ENCODE measurements around the gene CXCR6.
"Not testable (repeated sequence)": the region's sequence is repeated elsewhere in the genome, so short reads cannot be mapped to it uniquely, and the experiment has no call there.

CXCR6 gene

DNA sequence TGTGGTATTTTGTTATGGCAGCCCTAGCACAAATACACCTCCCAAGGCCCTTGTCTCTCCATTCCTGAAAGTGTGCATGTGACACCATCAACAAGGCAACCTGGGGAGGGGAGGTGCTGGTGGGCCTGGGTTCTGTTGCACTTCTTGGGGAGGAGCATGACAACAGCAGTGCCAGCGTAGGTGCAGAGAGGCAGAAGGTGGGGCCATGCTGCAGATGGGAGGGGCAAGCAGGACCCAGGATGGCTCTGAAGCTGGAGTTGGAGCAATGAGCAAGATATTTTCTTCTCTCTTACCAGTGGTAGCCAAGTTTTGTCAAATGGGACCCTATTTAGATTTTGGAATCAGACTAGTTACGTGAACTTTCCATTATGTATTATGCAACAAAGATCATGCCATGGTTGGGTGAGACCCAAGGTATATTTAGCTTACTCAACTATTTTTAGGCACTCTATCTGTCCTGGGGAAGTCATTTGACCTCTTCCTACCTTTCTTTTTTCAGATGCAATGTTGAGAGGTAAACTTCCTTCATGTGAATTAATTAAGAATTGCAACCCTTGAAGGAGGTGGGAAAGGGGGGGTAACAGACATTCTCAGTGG, 49.0 kb downstream of the CXCR6 start:
- no peak for FAIRE-seq

DNA sequence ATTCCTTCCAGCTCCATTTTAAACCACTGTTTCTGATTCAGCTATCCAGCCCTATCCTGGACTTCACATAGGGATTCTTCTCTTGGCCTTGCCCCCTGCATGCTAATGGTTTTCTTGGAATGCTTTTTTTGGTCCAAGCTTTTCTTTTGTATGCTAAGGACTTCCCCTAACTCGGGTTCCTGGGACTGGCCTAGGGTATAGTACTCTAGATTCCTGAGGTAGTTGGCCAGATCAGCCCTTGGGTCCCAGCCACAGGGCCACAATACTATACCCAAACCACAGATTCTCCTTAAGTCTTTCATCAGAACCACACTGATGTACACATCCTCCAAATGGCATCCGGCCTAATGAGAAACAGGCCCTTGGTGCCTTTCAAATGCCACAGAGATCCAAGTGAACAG, 49.6 kb downstream of the CXCR6 start:
- FAIRE-seq = no peak

DNA sequence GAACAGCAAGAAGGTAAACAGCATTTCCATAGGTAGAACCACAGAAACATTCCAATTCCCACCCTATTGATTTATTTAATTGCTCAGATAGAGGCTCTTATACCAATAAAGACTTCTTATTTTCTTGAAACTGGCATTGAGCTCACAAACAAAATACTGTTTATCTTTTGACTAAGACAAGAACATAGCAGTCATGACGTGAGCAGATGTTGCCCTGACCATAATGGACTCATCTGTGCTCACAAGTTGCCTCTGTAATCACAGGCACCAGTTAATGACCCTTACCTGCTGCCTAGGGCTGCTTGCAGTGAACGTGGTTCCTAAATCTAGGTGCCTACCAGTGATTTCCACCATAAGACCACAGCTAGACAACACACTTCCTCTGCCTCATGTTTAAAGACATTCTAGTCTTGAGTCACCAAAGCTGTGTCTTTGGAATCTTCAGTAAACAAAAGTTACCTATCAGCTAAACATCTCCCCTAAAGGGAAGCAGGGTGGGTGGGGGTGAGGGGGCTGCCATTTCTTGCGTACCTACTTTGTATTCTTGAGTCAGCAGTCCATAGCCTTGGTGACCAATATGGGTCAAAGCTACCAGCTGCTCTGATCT, 50.3 kb downstream of the CXCR6 start:
- no peak for FAIRE-seq

DNA sequence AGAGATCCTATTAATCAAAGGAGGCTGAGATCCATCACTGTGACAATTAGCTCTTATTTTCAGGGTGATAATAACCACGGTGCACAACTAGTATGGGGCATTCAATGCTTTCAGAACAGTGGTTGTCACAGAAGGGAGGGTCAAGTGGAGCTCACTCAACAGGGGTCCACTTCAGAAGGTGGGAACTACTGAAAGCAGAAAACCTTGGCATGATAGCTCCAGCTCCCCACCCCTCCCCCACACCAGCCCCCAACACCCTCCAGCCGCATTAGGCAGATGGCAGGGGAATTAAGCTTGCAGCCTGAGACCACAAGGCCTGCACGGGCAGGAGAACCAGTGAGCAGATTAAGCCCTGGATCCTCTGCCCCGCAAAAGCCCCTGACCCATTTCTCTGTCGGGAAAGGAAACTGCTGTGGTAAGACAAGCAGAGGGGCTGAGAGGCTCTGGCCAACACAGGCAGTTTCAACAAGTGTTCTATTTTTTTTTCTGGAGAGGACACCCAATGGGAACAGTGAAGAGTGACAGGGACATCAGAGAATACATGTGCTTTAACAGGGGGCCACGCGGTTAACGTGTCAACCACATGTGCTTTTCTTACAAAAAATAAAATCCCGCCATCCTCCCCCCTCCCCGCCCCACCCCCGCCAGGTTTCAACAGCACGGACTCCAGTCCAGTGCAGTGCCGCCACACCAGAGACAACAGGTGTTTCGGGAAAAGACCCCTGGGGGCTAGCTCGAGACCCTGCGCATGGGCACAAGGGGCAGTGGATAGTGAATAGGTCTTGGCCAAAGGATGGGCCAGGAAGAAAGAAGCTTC, 51.4 kb downstream of the CXCR6 start:
- FAIRE-seq = no peak

DNA sequence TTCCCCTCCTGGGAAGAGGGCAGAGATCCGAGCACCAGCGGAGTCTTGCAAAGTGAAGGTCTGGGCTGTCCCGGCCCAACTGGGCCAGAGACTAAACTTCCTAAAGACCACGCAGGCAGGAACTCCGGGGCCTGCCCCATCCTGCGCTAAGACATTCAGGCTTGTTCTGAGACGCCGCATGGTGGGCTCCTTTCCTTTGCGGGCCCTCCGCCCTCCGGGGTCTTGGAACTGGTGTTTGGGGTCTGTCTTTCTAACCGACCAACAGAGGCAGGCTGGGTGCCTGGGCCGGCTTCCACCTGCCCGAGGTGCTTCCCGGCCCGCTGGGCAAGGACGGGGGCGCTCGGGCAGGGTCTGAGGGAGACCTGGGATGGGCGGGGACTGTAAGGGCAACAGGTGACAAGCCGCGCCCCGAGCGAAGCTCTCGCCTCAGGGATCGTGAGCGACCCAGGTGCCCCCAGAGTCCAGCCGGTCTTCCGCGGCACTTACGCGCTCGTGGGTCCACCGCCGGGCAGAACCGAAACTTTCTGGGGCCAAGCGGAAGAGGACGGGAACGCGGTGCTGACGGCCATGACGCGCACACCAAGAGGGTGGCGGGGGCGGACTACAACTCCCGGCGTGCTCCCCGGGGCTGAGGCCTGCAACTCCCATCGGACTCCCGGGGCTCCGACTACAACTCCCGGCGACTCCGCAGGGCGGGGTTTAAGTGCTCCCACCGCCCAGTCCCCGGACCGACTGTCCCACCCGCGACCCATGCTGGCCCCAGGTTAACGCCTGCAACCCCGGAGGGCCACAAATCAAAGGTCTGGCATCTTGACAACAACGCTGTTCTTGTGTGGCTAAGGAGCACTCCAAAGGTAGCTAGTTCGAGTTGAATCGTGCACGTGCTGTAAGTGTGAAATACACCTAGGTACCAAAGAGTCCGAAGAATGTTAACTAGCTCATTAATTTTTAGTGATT, 52.2 kb downstream of the CXCR6 start, which contains the start of gene FYCO1:
Gene FYCO1, minus strand, starts transcription at position 589 of the 957 bp plus-strand sequence. CDS start 10,914 bp downstream, outside the sequence.
- no peak for FAIRE-seq

DNA sequence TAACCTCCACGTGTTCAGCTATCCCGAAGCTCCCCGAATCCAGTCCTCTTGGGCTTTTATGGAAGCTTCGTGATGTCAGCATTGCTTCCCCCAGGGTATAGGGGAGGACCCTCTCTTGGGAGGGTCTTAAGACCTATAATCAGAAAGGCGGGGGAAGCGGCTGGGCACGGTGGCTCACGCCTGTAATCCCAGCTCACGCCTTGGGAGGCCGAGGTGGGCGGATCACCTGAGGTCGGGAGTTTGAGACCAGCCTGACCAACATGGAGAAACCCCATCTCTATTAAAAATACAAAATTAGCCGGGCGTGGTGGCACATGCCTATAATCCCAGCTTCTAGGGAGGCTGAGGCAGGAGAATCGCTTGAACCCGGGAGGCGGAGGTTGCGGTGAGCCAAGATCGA, 54.2 kb downstream of the CXCR6 start:
- FAIRE-seq = not testable (repeated sequence)

DNA sequence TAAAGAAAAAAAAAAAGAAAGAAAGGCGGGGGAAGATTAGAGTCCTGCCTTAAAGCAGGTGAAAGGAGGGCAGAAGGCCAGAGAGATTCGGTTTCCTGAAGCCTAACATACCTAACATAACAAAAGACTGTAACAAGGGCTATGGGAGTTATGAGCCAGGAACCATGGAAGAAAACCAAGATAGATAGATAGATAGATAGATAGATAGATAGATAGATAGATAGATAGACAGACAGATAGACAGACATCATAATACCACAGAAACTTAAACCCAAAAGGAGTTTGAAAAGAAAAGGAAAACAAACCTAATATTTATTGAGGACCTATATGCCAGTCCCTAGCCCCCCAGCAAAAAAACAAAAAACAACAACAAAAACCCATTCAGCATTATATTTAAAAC, 54.7 kb downstream of the CXCR6 start:
- no peak for FAIRE-seq

Data from TTC549 (cell line).